GM12874 (cell line): ENCODE data around the gene IGSF10.

ENCODE experiments used
- TF ChIP-seq, protein P1 (sequence below): IDR thresholded peaks from 2 replicates; pipeline ENCODE4 v1.5.1; 2011; ENCODE audit warnings: low read depth, mild to moderate bottlenecking, control low read depth, low read length, moderate library complexity; ENCODE audit not compliant: insufficient read depth

Gene IGSF10

DNA sequence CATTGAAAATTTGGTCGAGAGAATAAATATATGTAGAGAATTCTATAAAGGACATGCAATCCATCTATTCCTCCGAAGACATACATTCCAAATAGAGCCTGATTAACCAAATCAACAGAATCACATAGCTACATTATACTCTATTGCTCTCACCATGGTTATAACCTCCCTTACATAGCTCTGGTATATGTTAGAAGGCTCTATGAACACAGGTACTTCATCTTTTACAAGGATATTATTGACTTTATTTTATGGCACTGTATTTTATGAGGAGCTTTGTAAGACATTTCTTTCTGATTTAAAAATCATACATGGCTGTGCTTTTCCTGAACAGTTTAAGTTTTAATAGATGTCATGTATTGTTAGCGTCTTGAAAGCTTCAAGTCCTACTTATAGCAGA, 4.8 kb downstream of the IGSF10 start:
- TF ChIP-seq, protein P1, sequence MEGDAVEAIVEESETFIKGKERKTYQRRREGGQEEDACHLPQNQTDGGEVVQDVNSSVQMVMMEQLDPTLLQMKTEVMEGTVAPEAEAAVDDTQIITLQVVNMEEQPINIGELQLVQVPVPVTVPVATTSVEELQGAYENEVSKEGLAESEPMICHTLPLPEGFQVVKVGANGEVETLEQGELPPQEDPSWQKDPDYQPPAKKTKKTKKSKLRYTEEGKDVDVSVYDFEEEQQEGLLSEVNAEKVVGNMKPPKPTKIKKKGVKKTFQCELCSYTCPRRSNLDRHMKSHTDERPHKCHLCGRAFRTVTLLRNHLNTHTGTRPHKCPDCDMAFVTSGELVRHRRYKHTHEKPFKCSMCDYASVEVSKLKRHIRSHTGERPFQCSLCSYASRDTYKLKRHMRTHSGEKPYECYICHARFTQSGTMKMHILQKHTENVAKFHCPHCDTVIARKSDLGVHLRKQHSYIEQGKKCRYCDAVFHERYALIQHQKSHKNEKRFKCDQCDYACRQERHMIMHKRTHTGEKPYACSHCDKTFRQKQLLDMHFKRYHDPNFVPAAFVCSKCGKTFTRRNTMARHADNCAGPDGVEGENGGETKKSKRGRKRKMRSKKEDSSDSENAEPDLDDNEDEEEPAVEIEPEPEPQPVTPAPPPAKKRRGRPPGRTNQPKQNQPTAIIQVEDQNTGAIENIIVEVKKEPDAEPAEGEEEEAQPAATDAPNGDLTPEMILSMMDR: no peak

DNA sequence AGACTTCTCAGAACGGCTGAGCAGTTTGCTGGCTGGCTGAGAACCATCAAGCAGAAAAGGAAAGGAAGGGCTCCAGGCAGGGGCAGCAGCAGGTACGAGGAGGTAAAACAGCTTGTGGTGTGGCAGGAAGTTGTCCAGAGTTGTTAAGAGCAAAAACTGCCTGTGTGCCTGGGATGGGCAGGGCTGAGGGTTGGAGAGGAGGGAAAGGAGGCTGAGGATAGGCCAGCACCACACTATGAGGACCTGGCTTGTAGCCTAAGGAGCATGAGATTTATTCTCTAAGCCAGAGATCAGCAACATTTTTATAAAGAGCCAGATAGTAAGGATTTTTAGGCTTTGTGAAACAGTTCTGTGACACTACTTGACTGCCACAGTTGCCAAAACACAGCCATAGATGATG, 8.0 kb downstream of the IGSF10 start:
- TF ChIP-seq, protein P1: no peak

DNA sequence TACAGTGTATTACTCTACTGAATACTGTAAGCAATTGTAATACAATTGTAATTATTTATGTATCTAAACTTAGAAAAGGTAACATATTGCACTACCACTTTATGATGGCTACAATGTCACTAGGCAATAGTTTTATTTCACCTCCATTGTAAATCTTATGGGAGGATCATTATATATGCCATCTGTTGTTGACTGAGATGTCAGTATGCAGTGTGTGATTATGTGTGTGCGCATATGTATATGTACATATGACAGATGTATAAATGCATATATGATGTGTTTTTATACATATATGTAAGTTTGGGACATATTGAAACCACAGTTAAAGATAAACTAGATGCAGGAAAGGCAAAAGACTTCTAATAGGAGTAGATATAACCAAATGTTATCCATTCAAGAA, 8.5 kb downstream of the IGSF10 start:
- TF ChIP-seq, protein P1: no peak

DNA sequence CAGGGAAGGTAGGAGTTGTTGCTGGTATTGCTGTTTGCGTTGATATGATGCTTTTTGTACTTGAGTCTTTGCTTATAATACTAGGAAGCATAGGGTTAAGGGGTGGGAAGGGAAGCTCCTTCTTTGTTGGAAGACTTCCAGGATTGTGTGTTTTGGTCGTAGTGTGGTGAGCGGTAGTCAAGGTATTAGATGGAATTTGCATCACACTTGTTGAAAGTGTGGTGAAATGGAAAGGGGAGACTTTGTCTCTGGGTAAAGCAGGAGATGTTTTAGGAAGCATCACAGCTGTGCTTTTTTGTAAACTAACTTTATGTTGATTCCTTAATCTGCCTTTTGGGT, 14.9 kb downstream of the IGSF10 start:
- TF ChIP-seq, protein P1: no peak

DNA sequence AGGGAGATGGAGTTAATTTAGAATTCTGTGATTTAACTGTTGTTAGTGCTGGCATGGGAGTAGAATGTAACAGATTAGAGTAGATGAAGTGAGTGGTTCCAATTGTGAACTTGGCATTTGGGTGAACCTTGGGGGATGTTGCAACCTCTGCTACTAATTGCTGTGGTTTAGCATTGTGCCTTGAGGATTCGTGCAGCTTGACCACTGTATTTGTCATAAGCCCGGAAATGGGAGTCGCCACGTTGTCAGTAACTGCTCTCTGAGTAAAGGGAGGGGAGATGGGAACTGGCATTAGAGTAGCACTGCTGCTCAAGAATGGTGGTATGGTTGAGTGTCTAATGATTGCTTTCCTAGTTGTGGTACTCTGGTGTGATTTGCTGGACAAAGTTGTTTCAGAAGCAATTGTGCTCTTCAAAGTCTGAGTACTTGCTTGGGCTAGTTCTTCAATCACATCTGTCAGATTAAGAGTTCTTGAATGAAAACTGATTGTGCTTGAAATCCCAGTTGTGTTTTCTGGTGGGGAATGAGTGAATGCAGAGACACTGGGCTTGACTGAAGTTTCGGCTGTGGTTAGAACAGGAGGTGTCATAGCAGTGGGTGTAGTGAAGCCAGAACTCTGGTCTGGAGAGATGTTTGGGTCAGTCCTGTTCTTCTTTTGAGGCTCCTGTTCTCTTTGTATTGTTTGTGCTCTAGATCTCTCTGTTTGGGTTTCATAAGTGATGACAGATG, 15.4 kb downstream of the IGSF10 start:
- TF ChIP-seq, protein P1: no peak

DNA sequence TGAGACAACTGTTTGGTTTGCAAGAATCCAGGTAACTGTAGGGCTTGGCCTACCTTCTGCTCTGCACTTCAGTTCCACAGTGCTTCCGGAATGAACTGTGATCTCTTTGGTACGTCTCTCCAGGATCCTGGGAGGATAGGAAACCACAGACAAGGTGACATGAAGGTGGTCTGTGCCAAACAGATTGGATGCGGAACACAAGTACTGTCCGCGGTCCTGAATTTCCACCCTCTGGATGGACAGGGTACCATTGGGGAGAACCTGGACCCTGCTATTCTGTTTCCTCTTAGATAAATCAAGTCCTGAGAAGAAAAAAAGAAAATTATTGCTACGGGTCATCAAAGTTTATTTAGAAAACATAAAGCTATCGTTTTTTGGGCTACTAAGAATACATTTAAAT, 17.3 kb downstream of the IGSF10 start:
- TF ChIP-seq, protein P1: no peak

DNA sequence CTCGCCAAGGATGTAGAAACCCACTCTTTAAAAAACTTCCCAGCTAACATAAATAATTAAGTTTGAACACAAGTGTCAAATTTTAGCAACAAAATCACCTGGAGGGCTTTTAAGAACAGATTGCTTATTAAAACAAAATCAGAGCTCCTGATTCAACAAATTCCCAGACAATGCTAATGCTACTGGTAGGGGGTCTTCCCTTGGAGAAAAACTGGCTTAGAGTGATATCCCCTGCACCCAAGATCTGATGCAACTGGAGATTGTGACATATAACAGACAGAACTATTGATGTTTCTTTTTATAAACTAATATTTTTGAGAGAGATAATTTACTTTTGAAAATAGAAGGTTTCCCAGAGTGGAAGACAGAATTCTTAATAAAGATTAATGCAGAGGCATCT, 19.9 kb downstream of the IGSF10 start:
- TF ChIP-seq, protein P1: no peak
